NCI-H460 (cell line): ENCODE results near the gene JMJD8. TPM values are rescaled to one million over a fixed set of nuclear protein-coding genes. Genes with fewer than 3 reads are reported as not detected.

Experiments used
- DNase-seq: peaks from one replicate; pipeline ENCODE4 v3.0.0-alpha.2; 2016; ENCODE audit warnings: low read depth; ENCODE audit errors: extremely low read depth
- total RNA-seq: library from RNA; depleted of rRNA; stranded (reverse); fragments of >200 nt; shearing (Covaris generic); gene quantifications from 2 replicates; pipeline ENCODE4 v1.2.3, GENCODE V29; 2014

Gene JMJD8
- total RNA-seq, 1 experiment from 2014 or later: 46.5 TPM

- no peak for DNase-seq
These were observed 5.8 kb downstream of the JMJD8 start for GRCh38 chr16:678209-678857.

- DNase-seq: no peak
These were observed 6.6 kb downstream of the JMJD8 start for GRCh38 chr16:677316-678190.

- DNase-seq: no peak
These were observed 7.2 kb downstream of the JMJD8 start for GRCh38 chr16:676913-677312.

- no peak for DNase-seq
These were observed 7.6 kb downstream of the JMJD8 start for GRCh38 chr16:676565-676902.

- DNase-seq: no peak
These were observed 8.1 kb downstream of the JMJD8 start for GRCh38 chr16:675884-676564.

GRCh38 chr16:674968-675883 is 8.9 kb downstream of the JMJD8 start, which contains the start of gene RHBDL1:
TSS of gene RHBDL1 (plus strand) at chr16:675671. CDS start at chr16:675791, 120 bp downstream.
- DNase-seq: no peak

- DNase-seq: no peak
These were observed 9.8 kb downstream of the JMJD8 start for GRCh38 chr16:674214-674881.

- DNase-seq: no peak
These were observed 10.6 kb downstream of the JMJD8 start for GRCh38 chr16:673399-673991.

- DNase-seq: no peak
These were observed 11.3 kb downstream of the JMJD8 start for GRCh38 chr16:672851-673250.

GRCh38 chr16:672371-672770 is 11.8 kb downstream of the JMJD8 start:
- DNase-seq: no peak

- no peak for DNase-seq
These were observed 12.6 kb downstream of the JMJD8 start for GRCh38 chr16:671353-672131.

- DNase-seq: no peak
These were observed 13.4 kb downstream of the JMJD8 start for GRCh38 chr16:670485-671352.

- no peak for DNase-seq
These were observed 14.5 kb downstream of the JMJD8 start for GRCh38 chr16:669666-670065.

GRCh38 chr16:668519-669171 is 15.5 kb downstream of the JMJD8 start:
- DNase-seq: no peak

GRCh38 chr16:667780-668518 is 16.2 kb downstream of the JMJD8 start, which contains the start of gene RHOT2:
TSS of gene RHOT2 (plus strand) at chr16:668132. CDS start at chr16:668200, 68 bp downstream.
- peak; percentile 87 for DNase-seq

- no peak for DNase-seq
These were observed 16.9 kb downstream of the JMJD8 start for GRCh38 chr16:667113-667779.
